ENCODE results near the gene COMMD2. TPM values are rescaled to one million over a fixed set of nuclear protein-coding genes. Genes with fewer than 3 reads are reported as not detected.

Gene COMMD2
- 31.3 and 64.5 TPM in 2 replicates for total RNA-seq (2014; rRNA removed; shearing (Covaris generic))

GRCh38 chr3:149752051-149752787 lies at the start of gene COMMD2:
TSS of gene COMMD2 (minus strand) at chr3:149752489. CDS start at chr3:149752444, 45 bp downstream.
- peak; percentile 90 for DNase-seq (ENCODE audit: low read depth)

GRCh38 chr3:149801639-149802038 lies 49.4 kb upstream of the COMMD2 start:
- no peak for DNase-seq (ENCODE audit: low read depth)

- no peak for DNase-seq (ENCODE audit: low read depth)
Observed at GRCh38 chr3:149801195-149801594, 48.9 kb upstream of the COMMD2 start.

- no peak for DNase-seq (ENCODE audit: low read depth)
Observed at GRCh38 chr3:149800693-149801092, 48.4 kb upstream of the COMMD2 start.

GRCh38 chr3:149796026-149796425 lies 43.7 kb upstream of the COMMD2 start:
- no peak for DNase-seq (ENCODE audit: low read depth)

- peak; percentile 35 for DNase-seq (ENCODE audit: low read depth)
Observed at GRCh38 chr3:149792452-149793270, 40.4 kb upstream of the COMMD2 start, which contains the start of gene ANKUB1. TSS of gene ANKUB1 (minus strand) at chr3:149792554. CDS start at chr3:149792366, 188 bp downstream.

- DNase-seq (ENCODE audit: low read depth), result no peak
Observed at GRCh38 chr3:149790698-149791097, 38.4 kb upstream of the COMMD2 start.

GRCh38 chr3:149790268-149790667 lies 38.0 kb upstream of the COMMD2 start:
- peak; percentile 51 for DNase-seq (ENCODE audit: low read depth)

- DNase-seq (ENCODE audit: low read depth), result peak; percentile 81
Observed at GRCh38 chr3:149784064-149784704, 31.9 kb upstream of the COMMD2 start.

- DNase-seq (ENCODE audit: low read depth), result peak; percentile 91
Observed at GRCh38 chr3:149783576-149783975, 31.3 kb upstream of the COMMD2 start.

GRCh38 chr3:149781741-149782140 lies 29.5 kb upstream of the COMMD2 start:
- DNase-seq (ENCODE audit: low read depth), result no peak

- DNase-seq (ENCODE audit: low read depth), result no peak
Observed at GRCh38 chr3:149781211-149781610, 28.9 kb upstream of the COMMD2 start.

GRCh38 chr3:149777414-149778214 lies 25.3 kb upstream of the COMMD2 start:
- no peak for DNase-seq (ENCODE audit: low read depth)

GRCh38 chr3:149776170-149776569 lies 23.9 kb upstream of the COMMD2 start:
- DNase-seq (ENCODE audit: low read depth), result no peak

- no peak for DNase-seq (ENCODE audit: low read depth)
Observed at GRCh38 chr3:149772861-149773260, 20.6 kb upstream of the COMMD2 start.

- DNase-seq (ENCODE audit: low read depth), result peak; percentile 55
Observed at GRCh38 chr3:149771652-149772271, 19.5 kb upstream of the COMMD2 start.

- no peak for DNase-seq (ENCODE audit: low read depth)
Observed at GRCh38 chr3:149770246-149770645, 18.0 kb upstream of the COMMD2 start.

GRCh38 chr3:149768704-149769103 lies 16.4 kb upstream of the COMMD2 start:
- DNase-seq (ENCODE audit: low read depth), result no peak

GRCh38 chr3:149767720-149768119 lies 15.4 kb upstream of the COMMD2 start:
- no peak for DNase-seq (ENCODE audit: low read depth)

- peak; percentile 52 for DNase-seq (ENCODE audit: low read depth)
Observed at GRCh38 chr3:149765762-149766334, 13.6 kb upstream of the COMMD2 start.

GRCh38 chr3:149764302-149764701 lies 12.0 kb upstream of the COMMD2 start:
- no peak for DNase-seq (ENCODE audit: low read depth)
